Mesenchymal stem cell (in vitro differentiated cells and primary cell): ENCODE data around the gene VGLL4.
A peak's percentile ranks its signal among the peaks of the same experiment; 100 is the strongest.

Experiments
- DNase-seq: peaks from one replicate; pipeline ENCODE4 v3.0.0-alpha.2; 2013
- H2AFZ ChIP-seq: one replicate; pipeline ENCODE4 v1.6.1; 2013; ENCODE audit warnings: low read depth, mild to moderate bottlenecking, control low read depth, inconsistent platforms, low read length, moderate library complexity
- H2AK5ac ChIP-seq: 2 replicates; pipeline ENCODE4 v1.6.1; 2013; ENCODE audit warnings: low read length, moderate library complexity, mild to moderate bottlenecking, inconsistent platforms; ENCODE audit not compliant: severe bottlenecking
- H2BK120ac ChIP-seq: one replicate; pipeline ENCODE4 v1.6.1; 2013; ENCODE audit warnings: low read depth, mild to moderate bottlenecking, inconsistent platforms, low read length, moderate library complexity
- H2BK12ac ChIP-seq, 2 experiments: one replicate each; pipeline ENCODE4 v1.6.1; 2013; ENCODE audit warnings: inconsistent platforms in 2 of 2, low read length in 2 of 2, mild to moderate bottlenecking in 2 of 2, moderate library complexity in 2 of 2, control low read depth in 1 of 2
- H2BK15ac ChIP-seq: one replicate; pipeline ENCODE4 v1.6.1; 2013; ENCODE audit warnings: mild to moderate bottlenecking, low read depth, inconsistent platforms; ENCODE audit not compliant: poor library complexity, severe bottlenecking
- H2BK5ac ChIP-seq: 2 replicates; pipeline ENCODE4 v1.6.1; 2013; ENCODE audit warnings: low read depth, mild to moderate bottlenecking, low read length, control low read depth, inconsistent platforms; ENCODE audit not compliant: poor library complexity, severe bottlenecking
- H3K14ac ChIP-seq, 2 experiments: one replicate each; pipeline ENCODE4 v1.6.1; 2013; ENCODE audit warnings: inconsistent platforms in 2 of 2, low read length in 2 of 2, control low read depth in 1 of 2, mild to moderate bottlenecking in 1 of 2, moderate library complexity in 1 of 2
- H3K18ac ChIP-seq, 2 experiments: one replicate each; pipeline ENCODE4 v1.6.1; 2013; ENCODE audit warnings: inconsistent platforms in 2 of 2, low read length in 2 of 2, control low read depth in 1 of 2, low read depth in 1 of 2, mild to moderate bottlenecking in 1 of 2
- H3K23ac ChIP-seq, 2 experiments: one replicate each; pipeline ENCODE4 v1.6.1; 2013; ENCODE audit warnings: inconsistent platforms in 2 of 2, low read length in 2 of 2, mild to moderate bottlenecking in 2 of 2, moderate library complexity in 2 of 2, control low read depth in 1 of 2
- H3K27ac ChIP-seq: 2 replicates; pipeline ENCODE4 v1.5.1; 2013; ENCODE audit warnings: mild to moderate bottlenecking, moderate library complexity, low read length, control low read depth, inconsistent platforms; ENCODE audit not compliant: poor library complexity, severe bottlenecking
- H3K27me3 ChIP-seq, 2 experiments: 2 replicates each; pipeline versions ENCODE4 v1.6.1 to v1.7.0; 2013; ENCODE audit warnings: low read length in 2 of 2, mild to moderate bottlenecking in 2 of 2, moderate library complexity in 2 of 2, control low read depth in 1 of 2, inconsistent platforms in 1 of 2; ENCODE audit not compliant: control insufficient read depth in 1 of 2, insufficient read depth in 1 of 2
- H3K36me3 ChIP-seq, 2 experiments: 2 replicates each; pipeline versions ENCODE4 v1.6.1 to v1.7.0; 2013; ENCODE audit warnings: low read length in 2 of 2, control low read depth in 1 of 2, inconsistent platforms in 1 of 2, low read depth in 1 of 2, mild to moderate bottlenecking in 1 of 2; ENCODE audit not compliant: insufficient read depth in 2 of 2, control insufficient read depth in 1 of 2
- H3K4ac ChIP-seq, 2 experiments: one replicate each; pipeline ENCODE4 v1.6.1; 2013; ENCODE audit warnings: inconsistent platforms in 2 of 2, low read length in 2 of 2, mild to moderate bottlenecking in 2 of 2, moderate library complexity in 2 of 2, control low read depth in 1 of 2, low read depth in 1 of 2
- H3K4me1 ChIP-seq: 2 replicates; pipeline ENCODE4 v1.6.1; 2013; ENCODE audit warnings: low read depth, low read length, control low read depth; ENCODE audit not compliant: control insufficient read depth, insufficient read depth
- H3K4me2 ChIP-seq: 2 replicates; pipeline ENCODE4 v1.6.1; 2013; ENCODE audit warnings: low read length, mild to moderate bottlenecking, inconsistent platforms; ENCODE audit not compliant: poor library complexity, severe bottlenecking
- H3K4me3 ChIP-seq, 2 experiments: 2 replicates each; pipeline versions ENCODE4 v1.5.1 to v1.7.0; 2013; ENCODE audit warnings: low read length in 2 of 2, mild to moderate bottlenecking in 2 of 2, control low read depth in 1 of 2, low read depth in 1 of 2; ENCODE audit not compliant: insufficient read depth in 1 of 2
- H3K79me1 ChIP-seq: replicated peaks from 2 replicates; pipeline ENCODE4 v1.6.1; 2013; ENCODE audit warnings: mild to moderate bottlenecking, control low read depth, low read length, inconsistent platforms; ENCODE audit not compliant: poor library complexity, severe bottlenecking
- H3K9ac ChIP-seq: 2 replicates; pipeline ENCODE4 v1.7.0; 2013; ENCODE audit warnings: mild to moderate bottlenecking, low read length, moderate library complexity
- H3K9me3 ChIP-seq: 2 replicates; pipeline ENCODE4 v1.7.0; 2013; ENCODE audit warnings: mild to moderate bottlenecking, low read length; ENCODE audit not compliant: control insufficient read depth
- H4K8ac ChIP-seq: one replicate; pipeline ENCODE4 v1.6.1; 2013; ENCODE audit warnings: inconsistent platforms, mild to moderate bottlenecking, low read length, moderate library complexity
- H4K91ac ChIP-seq: one replicate; pipeline ENCODE4 v1.6.1; 2013; ENCODE audit warnings: mild to moderate bottlenecking, low read length, inconsistent platforms
- WGBS: methylation state at CpG from one replicate; pipeline ENCODE4 v1.1.7; 2013; ENCODE audit warnings: mixed read lengths; 5-methylcytosine and 5-hydroxymethylcytosine counted together

The VGLL4 gene

DNA sequence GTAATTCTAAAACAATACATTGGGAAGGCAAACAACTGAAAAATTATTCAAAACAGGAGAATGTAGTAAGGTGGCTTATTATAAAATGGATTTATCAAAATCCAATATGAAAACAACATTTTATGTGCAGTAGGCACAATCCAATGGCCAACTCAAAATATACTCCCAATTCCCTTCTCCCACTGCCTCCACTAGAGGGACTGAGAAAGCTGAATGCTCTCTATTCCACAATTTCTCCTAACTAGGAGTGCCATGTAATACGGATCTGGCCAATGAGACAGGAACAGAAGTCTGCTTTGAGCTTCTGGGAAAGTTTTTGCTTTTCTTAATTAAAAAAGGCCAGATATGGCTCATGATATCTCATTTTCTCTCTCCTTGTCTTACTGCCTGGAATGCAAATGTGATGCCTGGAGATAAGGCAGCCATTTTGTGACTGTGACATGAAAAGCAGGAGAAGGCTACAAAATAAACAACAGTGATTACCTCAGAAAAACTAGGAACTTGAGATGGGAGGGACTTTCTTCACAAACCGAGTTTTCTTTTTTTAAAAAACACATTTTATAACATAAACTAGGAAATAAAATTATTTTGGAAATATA, 18.8 kb upstream of the VGLL4 start:
- Histone ChIP-seq H3K36me3 (no peaks in the 10 kb centered on the region), H3K23ac (no peak overlapping the region), H4K8ac (no peak overlapping the region), H2AK5ac (no peak overlapping the region), H4K91ac (no peak overlapping the region), H2BK15ac (no peak overlapping the region), H3K79me1 (peaks cover 40% of the 10 kb centered on the region), H2AFZ (no peak overlapping the region), H3K14ac (no peak overlapping the region), H3K9ac (no peak overlapping the region), H3K4me3 (no peak overlapping the region), H2BK120ac (no peak overlapping the region), H2BK12ac (no peak overlapping the region), H2BK5ac (no peak overlapping the region), H3K9me3 (no peaks in the 10 kb centered on the region), H3K4me1 (peaks cover 3% of the 10 kb centered on the region), H3K27ac (no peak overlapping the region), H3K18ac (no peak overlapping the region), H3K27me3 (no peaks in the 10 kb centered on the region), H3K4me2 (no peak overlapping the region), H3K4ac (no peak overlapping the region)
- DNase-seq = peak; percentile 23
- no CpG with 5 or more reads among the region's 2 CpGs for WGBS

DNA sequence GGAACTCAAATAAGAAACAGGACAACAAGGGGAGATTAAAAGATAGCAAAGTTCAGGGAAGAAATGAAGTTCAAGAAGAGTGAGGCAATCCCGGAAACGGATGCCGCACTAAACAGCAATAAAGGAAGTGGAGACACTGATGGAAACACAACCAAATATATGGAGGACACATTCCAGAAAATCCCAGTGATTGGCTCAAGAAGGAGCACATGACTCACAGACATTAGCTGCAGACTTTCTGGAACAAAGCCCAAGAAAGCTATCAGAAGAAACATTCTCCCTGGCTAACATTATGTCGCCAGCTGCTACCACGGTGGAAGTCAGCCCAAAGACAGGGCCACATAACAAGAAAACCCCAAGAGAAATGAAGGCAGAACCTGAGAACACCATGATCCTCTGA, 18.1 kb upstream of the VGLL4 start:
- Histone ChIP-seq H3K79me1 (peaks cover 38% of the 10 kb centered on the region), H2BK15ac (no peak overlapping the region), H3K23ac (no peak overlapping the region), H3K18ac (no peak overlapping the region), H3K9me3 (no peaks in the 10 kb centered on the region), H3K4ac (no peak overlapping the region), H3K9ac (no peak overlapping the region), H3K14ac (no peak overlapping the region), H4K91ac (no peak overlapping the region), H2AK5ac (no peak overlapping the region), H3K27me3 (no peaks in the 10 kb centered on the region), H3K36me3 (peaks cover 0 to under 1% of the 10 kb centered on the region in 2 experiments), H3K4me3 (no peak overlapping the region), H3K27ac (no peak overlapping the region), H2BK5ac (no peak overlapping the region), H2AFZ (no peak overlapping the region), H4K8ac (no peak overlapping the region), H3K4me2 (no peak overlapping the region), H3K4me1 (peaks cover 3% of the 10 kb centered on the region), H2BK120ac (no peak overlapping the region), H2BK12ac (no peak overlapping the region)
- WGBS = 90% methylated on average over 5 of the region's 5 CpGs
- peak; percentile 44 for DNase-seq

DNA sequence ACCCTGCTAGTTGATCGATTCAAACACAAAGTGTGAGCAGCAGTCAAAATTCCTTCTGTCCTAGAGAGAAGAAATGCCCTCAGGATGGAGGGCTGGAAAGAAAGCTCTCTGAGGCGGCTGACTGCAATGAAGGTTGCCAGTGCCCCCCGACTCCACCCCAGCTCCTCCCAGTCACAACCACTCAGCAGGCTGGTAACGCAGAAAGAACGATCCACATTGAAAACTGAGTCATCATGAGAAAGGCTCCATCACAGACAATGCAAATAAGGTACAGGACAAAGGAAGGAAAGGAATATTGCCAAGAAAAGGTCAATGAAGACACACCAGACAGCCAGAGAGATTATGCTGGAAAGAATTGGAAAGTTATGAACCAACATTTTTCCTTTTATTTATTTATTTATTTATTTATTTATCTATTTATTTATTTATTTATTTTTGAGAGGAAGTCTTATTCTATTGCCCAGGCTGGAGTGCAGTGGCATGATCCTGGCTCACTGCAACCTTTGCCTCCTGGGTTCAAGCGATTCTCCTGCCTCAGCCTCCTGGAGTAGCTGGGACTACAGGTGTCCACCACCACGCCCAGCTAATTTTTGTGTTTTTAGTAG, 17.4 kb upstream of the VGLL4 start:
- Histone ChIP-seq H3K4me3 (no peak overlapping the region), H3K79me1 (peaks cover 40% of the 10 kb centered on the region), H4K91ac (no peak overlapping the region), H3K14ac (no peak overlapping the region), H3K9ac (no peak overlapping the region), H2BK15ac (no peak overlapping the region), H3K27ac (no peak overlapping the region), H4K8ac (no peak overlapping the region), H3K27me3 (no peaks in the 10 kb centered on the region), H3K36me3 (peaks cover 0 to 7% of the 10 kb centered on the region in 2 experiments), H3K9me3 (no peaks in the 10 kb centered on the region), H2BK12ac (no peak overlapping the region), H3K4me1 (peaks cover 3% of the 10 kb centered on the region), H2BK5ac (no peak overlapping the region), H2BK120ac (no peak overlapping the region), H2AK5ac (no peak overlapping the region), H3K4me2 (no peak overlapping the region), H2AFZ (no peak overlapping the region), H3K18ac (no peak overlapping the region), H3K4ac (no peak overlapping the region), H3K23ac (no peak overlapping the region)
- DNase-seq = no peak
- 95% methylated on average over 4 of the region's 7 CpGs for WGBS

DNA sequence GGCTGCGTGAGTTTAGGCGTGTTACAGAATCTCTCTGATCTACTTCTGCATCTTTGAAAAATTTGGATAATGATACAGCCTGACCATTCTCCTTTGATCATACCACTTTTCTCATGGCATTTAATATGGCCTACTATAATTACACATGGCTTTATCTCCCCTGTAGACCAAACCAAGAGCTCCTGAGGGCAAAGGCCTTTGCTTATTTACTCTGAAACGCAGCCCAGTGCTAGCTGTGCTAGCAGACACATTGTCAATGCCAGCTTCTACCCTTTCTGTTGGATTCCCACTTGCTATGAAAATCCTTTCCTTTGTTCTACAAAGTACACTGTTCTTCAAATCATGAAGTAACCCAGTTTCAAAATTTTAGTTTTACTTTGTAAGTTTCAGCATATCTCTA, 16.5 kb upstream of the VGLL4 start:
- Histone ChIP-seq H2BK120ac (no peak overlapping the region), H3K27me3 (no peaks in the 10 kb centered on the region), H2AK5ac (no peak overlapping the region), H3K9ac (no peak overlapping the region), H3K18ac (no peak overlapping the region), H4K91ac (no peak overlapping the region), H3K27ac (no peak overlapping the region), H2AFZ (no peak overlapping the region), H3K4me2 (no peak overlapping the region), H3K23ac (no peak overlapping the region), H3K4me1 (no peaks in the 10 kb centered on the region), H3K4ac (no peak overlapping the region), H3K4me3 (no peak overlapping the region), H3K36me3 (peaks cover 0 to 7% of the 10 kb centered on the region in 2 experiments), H3K9me3 (no peaks in the 10 kb centered on the region), H2BK12ac (no peak overlapping the region), H4K8ac (no peak overlapping the region), H3K14ac (no peak overlapping the region), H2BK15ac (no peak overlapping the region), H3K79me1 (peaks cover 41% of the 10 kb centered on the region), H2BK5ac (no peak overlapping the region)
- no peak for DNase-seq
- 64% methylated on average over 3 of the region's 3 CpGs for WGBS
